GDM1 (cell line): ENCODE results near the gene RNF13.

Experiments used
- DNase-seq: peaks from one replicate; lab custom pipeline; 2025; lab: John Stamatoyannopoulos, UW

Gene RNF13

GRCh38 chr3:149998946-149999345 is 185.9 kb downstream of the RNF13 start:
- DNase-seq = no peak

GRCh38 chr3:149999421-149999820 is 186.4 kb downstream of the RNF13 start:
- DNase-seq = no peak

GRCh38 chr3:150000641-150001040 is 187.6 kb downstream of the RNF13 start:
- DNase-seq = no peak

- DNase-seq = no peak
Observed at GRCh38 chr3:150005243-150006112, 192.5 kb downstream of the RNF13 start.

- no peak for DNase-seq
Observed at GRCh38 chr3:150006794-150007193, 193.8 kb downstream of the RNF13 start.
